ENCODE results near the gene SZT2.

GRCh38 chr1:43430831-43431230 is 41.1 kb downstream of the SZT2 start:
- TF ChIP-seq ZNF274 (IDR thresholded peaks at IDR 0.05; ENCODE audit: low read depth, low read length) (no peak), SUZ12 (IDR thresholded peaks at IDR 0.05; ENCODE audit: extremely low read depth, insufficient read depth, insufficient read length) (no peak)
